UCSD-AML1 (cell line): ENCODE measurements around the gene RAD1.
"Not testable (repeated sequence)": the region's sequence is repeated elsewhere in the genome, so short reads cannot be mapped to it uniquely, and the experiment has no call there.

Source experiments
- DNase-seq: peaks from one replicate; lab custom pipeline; 2025; ENCODE audit not compliant: unreplicated experiment; lab: John Stamatoyannopoulos, UW

Gene RAD1, protein sequence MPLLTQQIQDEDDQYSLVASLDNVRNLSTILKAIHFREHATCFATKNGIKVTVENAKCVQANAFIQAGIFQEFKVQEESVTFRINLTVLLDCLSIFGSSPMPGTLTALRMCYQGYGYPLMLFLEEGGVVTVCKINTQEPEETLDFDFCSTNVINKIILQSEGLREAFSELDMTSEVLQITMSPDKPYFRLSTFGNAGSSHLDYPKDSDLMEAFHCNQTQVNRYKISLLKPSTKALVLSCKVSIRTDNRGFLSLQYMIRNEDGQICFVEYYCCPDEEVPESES

GRCh38 chr5:34915139-34915855 lies at the start of gene RAD1, which contains the start of gene BRIX1:
RAD1 (minus strand) TSS chr5:34915504; CDS start chr5:34914892, 612 bp downstream.
BRIX1 (plus strand) TSS chr5:34915711; CDS start chr5:34915739, 28 bp downstream.
- peak; percentile 97 for DNase-seq

DNA sequence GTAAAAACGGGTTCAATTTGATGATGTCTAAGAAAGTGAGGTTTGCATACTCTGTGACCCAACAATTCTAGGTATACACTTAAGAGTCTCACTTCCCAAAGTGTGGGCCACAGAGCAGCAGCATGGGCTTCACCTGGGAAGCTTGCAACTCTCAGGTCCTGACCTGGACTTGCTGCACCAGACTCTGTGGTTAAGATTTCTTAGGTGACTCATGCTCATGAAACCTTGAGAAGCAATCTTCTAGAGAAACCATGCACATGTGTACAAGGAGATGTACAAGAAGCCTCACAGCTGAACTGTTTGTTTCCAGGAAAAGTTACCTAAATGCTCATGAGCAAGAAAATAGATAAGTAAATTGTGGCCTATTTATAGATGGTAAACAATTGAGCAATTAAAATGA lies 44.0 kb upstream of the RAD1 start:
- DNase-seq, result no peak

- no peak for DNase-seq
Measured at GRCh38 chr5:34957857-34958690, 42.8 kb upstream of the RAD1 start.

DNA sequence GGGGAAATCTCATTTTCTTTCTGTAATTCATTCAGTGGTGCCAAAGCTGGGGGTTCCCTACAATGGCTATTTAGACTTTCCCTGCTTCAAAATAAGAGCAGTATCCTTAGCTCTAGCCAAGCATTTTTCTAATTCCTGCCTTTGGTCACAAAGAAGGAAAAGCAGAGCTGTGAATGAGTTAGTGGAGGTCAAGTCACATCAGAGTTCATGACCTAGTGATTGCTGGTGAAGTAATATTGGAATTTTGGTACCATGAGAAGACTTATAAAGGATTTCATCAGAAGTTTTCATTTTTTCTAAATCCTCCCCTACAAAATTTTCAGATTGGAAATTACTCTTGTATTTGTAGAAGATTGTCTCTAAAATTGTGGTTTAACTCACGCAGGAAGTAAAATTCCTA lies 42.0 kb upstream of the RAD1 start:
- DNase-seq, result no peak

GRCh38 chr5:34944460-34945047 lies 29.2 kb upstream of the RAD1 start:
- DNase-seq, result no peak

GRCh38 chr5:34944044-34944443 lies 28.7 kb upstream of the RAD1 start:
- DNase-seq, result no peak

DNA sequence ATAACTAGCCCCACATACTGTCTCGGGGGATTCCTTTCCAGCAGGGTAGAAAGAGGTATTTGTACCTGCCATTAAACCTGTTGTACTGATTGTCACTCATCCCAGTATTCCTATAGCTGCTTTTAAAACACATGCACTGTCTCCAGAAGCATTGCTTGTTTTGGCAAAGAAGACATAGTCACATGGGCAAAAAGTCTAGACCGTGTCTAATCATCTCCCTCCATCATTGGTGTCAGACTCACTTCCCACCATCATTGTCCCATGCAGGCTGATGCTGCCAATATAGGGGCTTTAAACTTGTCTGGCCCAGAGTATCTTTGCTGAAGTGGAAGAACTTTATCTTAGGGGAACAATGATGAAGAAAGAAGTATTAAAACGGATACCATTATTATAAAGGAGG lies 26.6 kb upstream of the RAD1 start:
- no peak for DNase-seq

DNA sequence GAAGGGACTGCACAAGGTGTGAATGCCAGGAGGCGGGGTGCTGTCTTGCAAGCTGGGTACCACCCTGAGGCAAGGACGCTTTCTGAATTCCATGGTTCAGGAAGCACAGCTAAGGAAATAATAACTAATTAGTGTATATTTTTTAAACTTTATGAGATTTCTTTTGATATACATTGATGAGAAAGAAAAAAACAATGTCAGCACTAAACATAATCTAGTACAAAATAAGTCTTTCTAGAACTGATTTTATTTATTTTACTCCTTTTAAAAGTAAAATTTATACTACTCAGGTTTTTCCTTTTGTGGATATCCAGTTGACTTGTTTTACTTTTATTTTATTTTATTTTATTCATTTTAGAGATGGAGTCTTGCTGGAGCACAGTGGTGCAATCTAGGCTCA lies 17.6 kb upstream of the RAD1 start:
- no peak for DNase-seq

DNA sequence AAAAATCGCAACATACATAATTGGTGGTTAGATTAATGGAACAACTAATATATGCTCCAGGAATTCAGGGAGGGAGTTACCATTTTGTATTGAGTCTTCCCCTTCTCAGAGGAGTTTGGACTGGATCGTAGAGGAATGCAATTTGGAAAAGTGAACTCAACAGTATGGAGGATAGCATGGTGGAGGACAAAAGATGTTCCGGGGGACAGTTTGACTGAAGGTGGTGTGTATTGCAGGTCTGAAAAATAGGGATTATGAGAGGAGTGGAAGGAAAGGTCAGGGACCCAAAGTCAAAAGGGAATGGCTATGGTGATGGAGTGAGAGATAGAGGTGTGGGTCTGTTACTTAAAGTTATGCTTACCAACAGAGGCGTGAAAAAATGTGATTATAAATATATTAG lies 15.6 kb upstream of the RAD1 start:
- no peak for DNase-seq

- no peak for DNase-seq
Measured at GRCh38 chr5:34930462-34930844, 15.1 kb upstream of the RAD1 start.

DNA sequence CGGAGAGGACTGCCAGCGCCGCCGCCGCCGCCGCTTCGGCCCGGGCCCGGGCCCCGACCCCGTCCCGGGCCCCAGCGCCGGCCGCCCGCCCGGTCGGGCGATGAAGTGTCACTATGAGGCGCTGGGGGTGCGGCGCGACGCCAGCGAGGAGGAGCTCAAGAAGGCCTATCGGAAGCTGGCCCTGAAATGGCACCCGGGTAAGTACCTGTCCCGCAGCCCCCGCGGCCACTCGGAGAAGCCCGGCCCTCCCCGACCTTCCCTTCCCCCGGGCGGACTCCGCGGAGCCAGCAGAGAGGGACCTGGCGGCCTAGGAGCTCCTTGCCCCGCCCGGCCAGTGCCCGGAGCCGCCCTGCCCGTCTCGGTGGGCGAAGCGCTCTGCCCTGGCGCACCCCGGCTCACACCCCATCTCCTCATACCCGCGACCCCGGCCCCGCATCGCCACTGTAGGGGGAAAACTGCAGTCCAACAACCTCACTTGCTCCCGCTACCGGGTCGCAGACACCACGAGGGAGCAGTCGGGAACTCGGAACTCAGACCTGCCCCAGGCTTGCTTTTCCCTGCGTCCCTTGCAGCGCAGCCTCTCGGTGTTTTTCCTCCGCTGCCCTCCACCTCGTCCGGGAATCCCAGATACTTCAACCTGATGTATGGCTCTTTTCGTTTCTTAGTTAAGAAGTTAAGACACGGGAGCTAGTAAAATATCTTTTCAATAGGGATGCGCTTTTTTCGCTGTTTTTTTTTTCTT lies 14.6 kb upstream of the RAD1 start:
- peak; percentile 85 for DNase-seq

- peak; percentile 99 for DNase-seq
Measured at GRCh38 chr5:34929134-34929719, 13.9 kb upstream of the RAD1 start, which contains the start of gene DNAJC21. DNAJC21 (plus strand) TSS chr5:34929559; CDS start chr5:34929820, 261 bp downstream.

DNA sequence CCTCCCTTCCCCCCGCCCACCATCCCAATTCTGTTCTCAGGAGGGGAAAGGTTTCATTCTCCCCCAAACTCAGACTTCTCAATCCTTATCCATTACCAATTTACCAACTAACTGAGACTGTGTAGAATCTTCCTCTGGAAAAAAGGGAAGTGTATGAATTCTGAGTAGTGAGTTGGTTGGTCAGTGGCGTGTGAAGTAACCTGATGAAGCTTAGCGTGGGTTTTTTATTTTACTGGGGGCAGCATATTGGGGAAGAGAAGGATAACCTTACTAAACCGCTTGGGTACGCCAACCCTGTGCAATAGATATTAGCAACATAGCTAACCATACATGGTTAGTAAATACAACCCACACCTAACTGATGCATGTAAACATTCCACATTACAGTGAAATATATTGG lies 13.0 kb upstream of the RAD1 start:
- DNase-seq, result no peak

DNA sequence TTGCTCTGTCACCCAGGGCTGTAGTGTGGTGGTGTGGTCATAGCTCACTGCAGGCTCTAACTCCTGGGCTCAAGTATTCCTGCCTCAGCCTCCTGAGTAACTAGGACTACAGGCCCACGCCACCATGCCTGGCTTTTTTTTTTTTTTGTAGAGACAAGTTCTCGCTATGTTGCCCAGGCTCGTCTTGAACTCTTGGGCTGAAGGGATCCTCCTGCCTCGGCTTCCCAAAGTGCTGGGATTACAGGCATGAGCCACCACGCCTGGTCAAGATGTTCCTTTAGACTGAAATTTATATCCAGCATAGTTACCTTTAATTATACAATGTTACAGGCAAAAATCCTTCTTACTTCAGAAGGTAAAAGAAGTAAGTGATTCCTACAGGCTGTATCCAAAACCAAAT lies 12.5 kb upstream of the RAD1 start:
- no peak for DNase-seq

DNA sequence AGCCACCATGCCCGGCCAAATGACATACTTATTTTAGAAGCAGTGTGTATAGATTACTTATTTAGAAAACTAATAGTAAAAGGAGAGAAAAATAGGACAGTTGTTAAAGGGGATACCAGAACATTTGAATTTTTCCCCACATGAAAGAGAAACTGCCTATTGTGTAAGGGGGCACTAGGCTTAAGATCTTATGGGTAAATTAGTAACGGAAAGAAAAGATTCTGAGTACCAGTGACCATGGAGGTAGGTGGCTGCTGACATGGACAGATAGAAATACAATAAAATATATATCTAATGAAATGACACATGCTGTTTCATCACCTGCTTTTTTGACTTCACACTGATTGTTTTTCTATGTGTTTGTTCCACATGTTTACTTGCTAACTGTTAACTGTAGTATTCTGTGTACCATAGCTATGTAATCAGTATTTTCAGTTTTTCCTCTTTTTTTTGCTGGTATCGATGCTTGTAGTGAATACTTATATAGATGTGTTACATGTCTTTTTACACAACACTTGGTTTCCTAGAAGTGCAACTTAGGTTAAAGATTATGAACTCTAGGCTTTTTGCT lies 11.1 kb upstream of the RAD1 start:
- no peak for DNase-seq

DNA sequence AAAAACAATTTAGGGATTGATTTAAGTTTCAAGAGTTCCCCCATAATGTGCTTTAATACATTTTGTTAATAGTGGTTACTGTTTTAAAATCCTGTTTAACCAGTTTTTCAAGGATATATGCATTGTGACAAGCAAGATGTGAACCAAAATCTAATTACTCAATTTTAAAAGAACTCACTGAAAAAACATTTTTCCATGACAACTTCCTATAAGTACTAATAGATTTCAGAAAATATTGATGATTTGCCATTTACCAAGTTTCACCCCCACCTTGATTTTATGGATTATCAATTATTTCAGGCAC lies 9.1 kb upstream of the RAD1 start:
- DNase-seq, result no peak

DNA sequence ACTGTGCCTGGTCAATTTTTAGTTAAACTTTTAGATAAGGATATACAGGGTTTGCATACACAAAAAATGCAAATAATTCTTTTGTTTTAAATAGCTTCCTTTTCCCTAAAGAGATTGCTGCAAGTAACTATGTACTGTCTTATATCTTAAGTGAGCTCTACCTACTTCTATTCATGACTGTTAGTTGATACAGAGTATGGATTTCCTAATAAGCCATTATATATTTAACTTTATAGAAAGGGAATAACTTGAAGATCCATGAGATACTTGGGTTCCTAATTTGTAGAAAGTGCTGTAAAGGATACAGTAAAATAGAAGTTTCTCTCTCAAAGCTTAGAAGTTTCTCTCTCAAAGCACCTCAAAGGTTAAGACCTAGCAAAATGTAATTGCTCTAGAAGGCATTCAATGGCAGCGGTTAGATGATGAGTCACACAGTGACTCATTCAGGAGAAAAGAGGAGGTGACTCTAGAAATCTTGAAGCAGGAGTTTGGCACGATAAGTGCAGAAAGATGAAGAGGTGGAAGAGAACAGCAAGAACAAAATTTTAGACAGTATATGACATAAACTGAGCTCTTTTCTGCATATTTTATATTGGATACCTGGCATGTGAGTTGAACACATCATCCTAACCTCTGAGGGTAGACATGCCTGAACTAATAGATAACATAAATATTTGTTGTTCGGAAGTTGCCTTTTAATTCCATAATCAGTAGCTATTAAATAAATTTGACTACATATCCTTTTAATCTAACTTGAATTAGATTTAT lies 8.6 kb upstream of the RAD1 start:
- no peak for DNase-seq

GRCh38 chr5:34923256-34923655 lies 8.0 kb upstream of the RAD1 start:
- not testable (repeated sequence) for DNase-seq

DNA sequence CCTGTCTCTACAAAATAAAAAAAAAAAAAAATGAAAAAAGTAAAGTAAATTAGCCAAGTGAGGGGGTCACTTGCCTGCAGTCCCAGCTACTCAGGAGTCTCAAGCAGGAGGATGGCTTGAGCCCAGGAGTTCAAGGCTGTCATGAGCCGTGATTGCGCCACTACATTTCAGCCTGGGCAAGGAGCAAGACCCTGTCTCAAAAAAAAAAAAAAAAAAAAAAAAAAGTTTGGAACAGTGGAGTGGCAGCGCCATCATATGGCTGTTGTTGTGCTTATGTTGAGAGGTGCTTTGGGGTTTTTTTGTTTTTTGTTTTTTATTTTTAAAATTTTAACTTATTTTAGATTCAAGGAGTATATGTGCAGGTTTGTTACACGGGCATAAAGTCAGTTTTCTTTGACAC lies 3.8 kb upstream of the RAD1 start:
- DNase-seq, result no peak
